Measurements from ENCODE around the gene SHC3.

Gene SHC3

DNA sequence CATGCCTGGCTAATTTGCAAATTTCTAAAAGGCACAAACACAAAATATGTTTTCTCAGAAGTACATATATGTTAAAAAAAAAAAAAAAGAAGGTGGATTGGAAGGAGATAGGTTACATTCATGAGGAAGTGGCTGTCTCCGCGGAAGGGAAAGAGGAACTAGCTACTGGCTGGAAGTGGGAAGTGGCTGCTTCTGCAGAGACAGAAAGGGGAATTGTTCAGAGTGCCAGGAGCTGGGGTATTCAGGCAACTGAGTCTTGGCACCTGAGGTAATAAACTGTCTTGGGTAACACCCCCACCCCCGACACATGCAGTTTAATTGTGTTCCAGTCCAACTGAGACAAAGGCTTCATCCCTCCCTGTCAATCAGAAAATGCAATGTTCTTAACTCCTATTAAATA is 141.7 kb downstream of the SHC3 start:
- H3K4me3 ChIP-seq (replicated peaks; ENCODE audit: low read depth, low read length), result no peak overlapping the region
- no peak for DNase-seq (ENCODE audit: low read depth)
- TF ChIP-seq, protein P1, sequence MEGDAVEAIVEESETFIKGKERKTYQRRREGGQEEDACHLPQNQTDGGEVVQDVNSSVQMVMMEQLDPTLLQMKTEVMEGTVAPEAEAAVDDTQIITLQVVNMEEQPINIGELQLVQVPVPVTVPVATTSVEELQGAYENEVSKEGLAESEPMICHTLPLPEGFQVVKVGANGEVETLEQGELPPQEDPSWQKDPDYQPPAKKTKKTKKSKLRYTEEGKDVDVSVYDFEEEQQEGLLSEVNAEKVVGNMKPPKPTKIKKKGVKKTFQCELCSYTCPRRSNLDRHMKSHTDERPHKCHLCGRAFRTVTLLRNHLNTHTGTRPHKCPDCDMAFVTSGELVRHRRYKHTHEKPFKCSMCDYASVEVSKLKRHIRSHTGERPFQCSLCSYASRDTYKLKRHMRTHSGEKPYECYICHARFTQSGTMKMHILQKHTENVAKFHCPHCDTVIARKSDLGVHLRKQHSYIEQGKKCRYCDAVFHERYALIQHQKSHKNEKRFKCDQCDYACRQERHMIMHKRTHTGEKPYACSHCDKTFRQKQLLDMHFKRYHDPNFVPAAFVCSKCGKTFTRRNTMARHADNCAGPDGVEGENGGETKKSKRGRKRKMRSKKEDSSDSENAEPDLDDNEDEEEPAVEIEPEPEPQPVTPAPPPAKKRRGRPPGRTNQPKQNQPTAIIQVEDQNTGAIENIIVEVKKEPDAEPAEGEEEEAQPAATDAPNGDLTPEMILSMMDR (IDR thresholded peaks at IDR 0.05; ENCODE audit: low read length, missing control alignments), result no peak

DNA sequence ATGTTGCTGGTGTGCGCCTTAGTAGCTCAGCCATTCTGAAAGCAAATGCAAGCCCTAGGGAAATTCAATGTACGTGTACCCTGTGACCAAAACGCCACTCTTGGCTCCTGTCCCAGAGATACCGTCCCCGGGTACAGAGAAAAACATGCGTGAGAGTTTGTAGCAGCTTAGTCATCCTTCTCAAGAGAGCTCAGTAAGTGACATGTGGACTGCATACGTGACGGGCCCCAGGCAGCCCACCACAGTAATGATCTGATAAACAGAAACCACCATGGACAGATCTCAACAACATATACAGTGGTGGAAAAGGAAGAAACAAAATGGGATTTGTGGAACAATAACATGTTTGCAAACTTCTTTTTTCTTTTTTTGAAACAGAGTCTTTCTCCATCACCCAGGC is 142.2 kb downstream of the SHC3 start:
- DNase-seq (ENCODE audit: low read depth), result peak; percentile 59
- H3K4me3 ChIP-seq (replicated peaks; ENCODE audit: low read depth, low read length), result no peak overlapping the region
- TF ChIP-seq, protein P1 (IDR thresholded peaks at IDR 0.05; ENCODE audit: low read length, missing control alignments), result no peak

DNA sequence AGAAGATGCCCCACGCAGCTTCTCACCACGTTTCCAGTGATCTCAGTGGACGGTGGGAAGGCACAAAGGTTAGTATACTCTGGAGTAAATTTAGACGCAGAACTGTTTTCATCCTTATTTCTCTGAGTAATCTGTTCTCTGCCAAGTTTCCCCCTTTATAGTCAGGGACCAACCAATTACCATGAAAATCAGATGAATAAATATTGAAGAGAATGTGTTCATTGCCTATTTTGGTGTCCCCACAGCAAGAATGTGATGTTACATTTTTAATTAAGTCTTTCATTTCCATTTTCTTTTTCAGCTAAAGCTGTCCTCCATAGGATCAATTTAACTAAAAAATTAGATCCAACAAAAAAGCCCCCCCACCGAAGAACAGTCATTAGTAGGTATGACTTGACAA is 146.0 kb downstream of the SHC3 start:
- no peak for DNase-seq (ENCODE audit: low read depth)
- no peak overlapping the region for H3K4me3 ChIP-seq (replicated peaks; ENCODE audit: low read depth, low read length)
- TF ChIP-seq, protein P1 (IDR thresholded peaks at IDR 0.05; ENCODE audit: low read length, missing control alignments), result no peak

DNA sequence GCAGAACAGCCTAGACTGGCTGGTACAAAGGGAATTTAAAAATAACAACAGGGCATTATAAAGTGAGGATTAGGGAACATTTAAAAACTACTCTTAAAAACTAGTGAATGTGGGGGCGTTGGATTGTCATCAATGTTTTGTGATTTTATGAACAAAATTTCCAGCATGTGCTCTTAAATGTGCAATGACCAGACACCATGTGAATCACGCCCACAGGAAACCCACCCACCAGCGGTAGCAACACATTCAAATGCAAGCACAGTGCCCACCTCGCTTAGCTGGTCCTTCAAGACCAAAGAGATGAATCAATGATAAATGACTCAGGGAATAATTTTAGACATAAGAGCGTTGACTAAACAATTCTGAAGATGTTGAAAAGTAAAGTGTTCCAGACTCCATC is 146.4 kb downstream of the SHC3 start:
- TF ChIP-seq, protein P1 (IDR thresholded peaks at IDR 0.05; ENCODE audit: low read length, missing control alignments), result no peak
- no peak overlapping the region for H3K4me3 ChIP-seq (replicated peaks; ENCODE audit: low read depth, low read length)
- DNase-seq (ENCODE audit: low read depth), result no peak

DNA sequence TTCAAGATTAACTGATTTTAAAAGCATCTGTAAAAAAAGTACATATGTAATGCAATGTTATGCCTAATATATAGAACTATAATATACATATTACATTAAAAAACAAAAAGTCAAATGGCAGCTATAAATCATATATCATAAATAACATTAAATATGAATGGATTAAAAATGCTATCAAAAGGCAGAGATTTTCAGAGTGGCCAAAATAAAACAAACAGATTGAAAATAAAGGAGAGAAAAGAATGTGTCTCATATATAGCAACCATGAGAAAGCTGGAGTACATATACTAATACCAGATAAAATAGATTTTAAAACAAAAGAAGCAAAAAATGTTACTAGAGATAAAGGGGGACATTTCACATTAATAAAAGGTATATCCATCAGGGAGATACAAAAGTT is 148.8 kb downstream of the SHC3 start:
- no peak overlapping the region for H3K4me3 ChIP-seq (replicated peaks; ENCODE audit: low read depth, low read length)
- no peak for DNase-seq (ENCODE audit: low read depth)
- TF ChIP-seq, protein P1 (IDR thresholded peaks at IDR 0.05; ENCODE audit: low read length, missing control alignments), result no peak

DNA sequence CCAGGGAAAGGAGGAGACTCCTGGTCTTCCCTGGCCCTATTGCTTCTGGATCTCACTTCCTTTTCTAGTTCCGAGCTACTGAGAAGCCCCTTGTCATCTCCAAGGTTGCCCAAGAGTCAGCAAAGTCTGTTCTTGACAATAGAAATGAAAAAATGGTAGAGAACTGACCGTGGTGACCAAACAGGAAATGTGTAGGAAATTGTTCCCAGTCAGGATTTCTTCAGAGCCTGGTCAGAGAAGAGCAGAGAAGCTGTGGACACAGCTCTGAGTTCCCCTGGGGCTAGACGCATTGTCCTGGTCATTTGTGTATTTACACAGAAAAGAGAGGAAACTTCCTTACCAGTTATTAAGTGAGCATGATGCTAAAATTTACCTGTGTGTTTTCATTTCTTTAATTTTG is 151.7 kb downstream of the SHC3 start:
- DNase-seq (ENCODE audit: low read depth), result peak; percentile 77
- TF ChIP-seq, protein P1 (IDR thresholded peaks at IDR 0.05; ENCODE audit: low read length, missing control alignments), result no peak
- no peak overlapping the region for H3K4me3 ChIP-seq (replicated peaks; ENCODE audit: low read depth, low read length)

DNA sequence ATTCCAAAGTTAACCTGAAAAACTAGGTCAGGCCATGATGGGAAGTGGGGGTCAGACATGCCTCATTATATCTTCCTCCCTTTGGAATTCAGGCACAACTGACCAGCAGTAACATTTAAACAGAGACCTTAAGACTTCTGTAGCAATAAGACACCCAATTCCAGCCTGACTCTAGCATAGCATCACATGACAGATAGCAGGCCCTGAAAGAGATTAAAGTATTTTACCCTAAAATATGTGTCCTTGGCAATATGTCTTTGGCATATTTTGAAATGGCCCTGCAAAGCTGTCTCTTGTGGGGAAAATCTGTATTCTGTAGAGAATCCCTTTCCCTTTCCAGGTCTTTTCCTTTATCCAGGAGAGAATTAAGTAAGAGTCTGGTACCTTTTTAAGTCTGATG is 153.1 kb downstream of the SHC3 start:
- TF ChIP-seq, protein P1 (IDR thresholded peaks at IDR 0.05; ENCODE audit: low read length, missing control alignments), result no peak
- DNase-seq (ENCODE audit: low read depth), result no peak
- H3K4me3 ChIP-seq (replicated peaks; ENCODE audit: low read depth, low read length), result no peak overlapping the region
